Stimulated activated CD8-positive, alpha-beta memory T cell treated with anti-CD3 and anti-CD28 coated beads, Interleukin-15, amount 100 ng/mL, for 24 hours (primary cell): ENCODE data around the gene KDM4C.

ENCODE experiments used
- DNase-seq: peaks from one replicate; pipeline ENCODE4 v3.0.0-alpha.2; 2020; ENCODE audit warnings: low read depth

Gene KDM4C

DNA sequence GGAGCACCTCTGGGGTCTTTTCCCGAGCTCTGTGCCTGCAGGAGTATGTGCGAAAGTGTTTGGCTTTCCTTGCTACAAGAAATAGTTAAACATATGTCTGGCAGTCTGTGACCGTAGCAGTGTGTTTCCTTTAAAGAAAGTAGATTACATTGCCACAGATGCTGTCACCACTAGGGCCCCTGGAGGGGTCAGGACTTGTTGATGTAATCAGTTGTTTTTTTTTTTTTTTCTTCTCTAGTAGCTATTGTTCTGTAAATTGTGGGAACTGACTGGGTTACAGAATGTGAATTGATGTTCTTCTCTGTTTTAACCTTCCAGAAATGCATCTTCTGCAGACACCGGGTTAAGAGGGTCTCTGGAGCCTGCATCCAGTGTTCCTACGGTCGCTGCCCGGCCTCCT is 345.6 kb downstream of the KDM4C start:
- no peak for DNase-seq

DNA sequence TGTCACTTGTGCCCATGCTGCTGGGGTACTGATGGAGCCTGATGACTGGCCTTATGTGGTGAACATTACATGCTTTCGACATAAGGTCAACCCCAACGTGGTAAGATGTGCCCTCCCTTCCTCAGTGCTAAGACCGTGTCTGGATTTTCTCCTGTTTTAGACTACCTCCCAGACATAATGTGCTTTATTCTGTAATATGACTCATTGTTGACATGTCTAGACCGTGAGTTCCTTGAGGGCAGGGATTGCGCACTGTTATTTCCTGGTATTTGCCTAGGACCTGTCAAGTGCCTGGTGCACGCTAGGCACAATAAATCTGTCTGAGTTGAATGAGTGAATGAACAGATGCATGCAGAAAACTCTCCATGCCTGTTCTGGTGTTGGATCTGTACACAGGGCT is 346.0 kb downstream of the KDM4C start:
- DNase-seq, result no peak

DNA sequence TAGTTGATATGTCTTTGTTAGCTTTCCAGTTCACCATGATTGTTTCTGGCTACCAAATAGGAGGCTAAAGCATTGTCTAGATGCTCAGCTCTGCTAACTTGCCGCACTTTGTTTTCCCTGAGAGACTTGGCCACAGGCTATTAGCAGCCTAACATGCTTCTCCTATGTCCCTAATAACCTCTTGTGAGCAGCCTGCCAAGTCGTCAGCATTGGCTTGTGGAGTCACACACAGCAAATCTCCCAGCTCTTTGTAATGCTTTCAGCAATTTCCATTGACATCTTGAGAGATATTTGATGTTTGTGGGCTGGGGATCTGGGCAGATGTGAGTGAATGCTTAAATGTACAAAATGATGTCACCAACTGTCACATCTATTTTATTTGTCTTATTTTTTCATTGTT is 346.9 kb downstream of the KDM4C start:
- no peak for DNase-seq

DNA sequence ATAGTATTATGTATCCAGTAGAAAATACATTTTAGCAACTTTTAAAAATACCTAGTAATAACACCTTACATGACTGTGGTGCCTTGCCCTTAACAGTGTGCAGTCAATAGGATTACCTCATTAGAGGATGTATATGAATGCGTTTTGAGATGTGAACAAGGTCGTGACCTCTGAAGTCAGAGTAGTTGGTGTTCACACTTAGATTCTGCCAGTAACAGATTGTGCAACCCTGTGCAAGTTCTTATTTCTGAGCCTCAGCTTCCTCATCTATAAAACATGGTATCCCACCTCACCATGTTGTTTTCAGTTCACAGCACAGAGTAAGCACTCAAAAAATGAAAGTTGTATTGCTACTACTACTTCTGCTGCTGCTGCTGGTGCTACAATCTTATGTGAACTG is 347.3 kb downstream of the KDM4C start:
- DNase-seq, result no peak

DNA sequence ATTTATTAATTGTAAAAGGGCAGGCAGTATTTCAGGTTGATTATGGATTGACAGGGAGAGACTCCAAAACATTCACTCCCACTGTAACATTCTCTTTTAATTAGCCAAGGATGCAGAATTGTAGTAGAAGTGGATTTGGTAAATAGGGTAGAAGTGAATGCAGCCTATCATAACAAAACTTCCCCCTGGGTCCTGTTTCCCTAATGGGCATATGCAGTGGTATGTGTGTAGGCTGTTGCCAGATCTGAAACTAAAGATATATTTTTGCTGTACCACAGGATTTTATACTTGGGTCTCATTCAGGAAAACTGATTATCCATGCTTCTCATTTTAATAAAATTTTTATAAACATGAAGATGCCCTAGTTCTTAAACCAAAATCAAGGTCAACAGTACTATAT is 351.2 kb downstream of the KDM4C start:
- DNase-seq, result no peak

DNA sequence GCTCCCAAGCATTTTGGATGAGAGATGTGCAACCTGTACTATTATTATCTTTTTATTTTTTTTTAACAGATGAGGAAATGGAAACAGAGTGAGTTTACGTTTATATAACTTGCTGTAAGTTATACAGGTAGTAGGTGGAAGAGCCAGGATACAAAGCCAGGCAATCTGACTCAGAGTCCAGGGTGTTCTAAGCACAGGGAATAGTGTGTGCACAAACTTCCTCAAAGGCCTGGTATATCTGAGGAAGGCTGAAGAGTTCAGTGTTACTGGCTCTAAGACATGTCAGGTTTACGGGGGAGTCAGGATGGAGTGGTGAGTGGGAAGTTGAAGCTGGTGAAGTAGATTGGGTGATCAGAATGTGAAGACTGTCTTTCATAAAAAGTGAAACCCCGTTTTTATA is 353.6 kb downstream of the KDM4C start:
- DNase-seq, result no peak

DNA sequence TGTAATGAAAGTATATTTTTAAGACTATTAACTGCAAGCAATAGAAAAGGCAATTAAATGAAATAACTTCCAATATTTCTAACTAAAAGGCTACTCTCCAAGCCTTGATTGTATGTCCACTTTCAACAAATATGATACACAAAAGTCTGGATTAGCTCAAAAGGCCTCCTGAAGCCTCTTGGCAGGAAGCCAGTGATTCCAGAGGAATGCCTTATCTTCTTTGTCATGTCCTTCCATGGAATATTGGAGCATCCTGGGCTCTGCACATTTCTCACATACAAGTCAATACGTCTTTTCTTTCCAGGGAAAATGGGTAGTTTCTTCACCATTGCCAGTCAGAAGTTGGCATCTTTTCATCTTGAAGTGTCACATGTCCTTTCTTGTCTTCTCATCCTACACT is 357.8 kb downstream of the KDM4C start:
- no peak for DNase-seq

DNA sequence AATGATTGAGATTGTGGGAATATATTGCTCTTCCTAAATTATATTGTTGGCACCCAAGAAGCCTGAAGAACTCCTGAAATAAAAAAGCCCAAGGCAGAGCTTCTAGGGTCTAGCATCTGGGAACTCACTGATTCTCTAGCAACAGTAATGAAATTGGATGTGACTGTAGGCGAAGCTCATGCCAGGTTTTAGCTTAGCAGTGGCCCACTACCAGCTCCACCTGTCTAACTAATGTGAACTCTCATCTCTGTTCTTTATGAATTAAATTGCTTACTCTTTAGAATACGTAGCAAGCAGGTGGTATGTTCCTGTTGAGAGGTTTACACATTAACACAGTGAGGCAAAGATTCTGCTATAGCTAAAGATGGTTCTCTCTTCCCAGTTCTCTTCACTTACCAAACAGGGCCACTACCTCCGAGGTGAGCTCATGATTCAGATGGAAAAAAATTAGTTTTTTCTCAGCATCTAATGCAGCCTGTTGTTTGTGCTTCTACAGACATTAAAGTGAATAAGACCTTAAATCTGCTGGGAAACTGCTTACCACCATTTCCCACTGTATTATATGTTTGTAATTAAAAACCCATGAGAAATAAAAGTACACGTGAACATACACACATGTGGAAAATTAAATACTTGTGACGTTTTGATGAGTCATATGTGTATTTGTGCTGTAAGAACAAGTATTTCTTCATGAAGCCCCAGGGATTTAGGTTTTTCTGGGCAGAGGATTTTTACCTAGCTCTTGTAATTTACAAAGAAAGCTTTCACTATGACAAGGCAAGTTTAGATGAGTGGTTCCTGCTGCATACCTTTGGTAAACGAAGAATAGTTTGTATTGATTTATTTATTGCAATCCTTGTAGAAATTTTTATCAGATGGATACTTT is 360.1 kb downstream of the KDM4C start:
- DNase-seq, result no peak

DNA sequence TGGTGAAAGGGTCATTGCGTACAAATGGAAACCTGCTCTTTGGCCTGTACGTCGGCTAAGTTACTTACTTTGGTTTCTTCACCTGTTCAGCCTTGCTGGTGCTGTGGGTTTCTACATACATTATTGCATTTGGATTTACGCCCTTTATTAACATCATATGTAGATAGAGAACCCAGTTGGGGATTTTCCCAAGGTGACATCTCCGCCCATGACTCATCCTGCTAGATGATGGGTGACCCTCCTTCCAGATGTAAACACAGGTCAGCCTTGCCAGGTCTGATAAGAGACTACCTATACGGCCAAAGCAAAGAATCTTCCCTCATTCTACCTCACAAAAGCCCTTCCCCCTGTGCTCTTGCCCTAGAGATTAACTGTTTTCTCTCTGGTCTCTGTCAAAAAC is 360.9 kb downstream of the KDM4C start:
- no peak for DNase-seq

DNA sequence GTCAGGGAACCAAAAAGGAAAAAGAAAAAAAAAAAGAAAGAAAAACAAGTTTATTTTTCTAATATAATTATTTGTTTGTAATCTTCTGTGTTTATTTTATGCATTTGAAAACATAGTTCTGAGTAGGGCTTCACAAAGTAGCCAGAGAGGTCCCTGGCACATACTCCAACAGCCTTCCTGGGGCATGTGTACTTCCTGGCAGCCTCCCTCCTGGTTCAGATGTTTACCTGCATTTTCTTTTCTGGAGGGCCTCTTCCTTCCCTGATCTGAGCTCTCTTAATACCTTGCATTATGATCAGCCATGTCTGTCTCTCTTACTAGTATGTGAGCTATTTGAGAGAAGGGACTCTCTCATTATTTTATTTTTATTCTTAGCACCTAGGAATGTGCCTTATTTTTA is 361.8 kb downstream of the KDM4C start:
- no peak for DNase-seq

DNA sequence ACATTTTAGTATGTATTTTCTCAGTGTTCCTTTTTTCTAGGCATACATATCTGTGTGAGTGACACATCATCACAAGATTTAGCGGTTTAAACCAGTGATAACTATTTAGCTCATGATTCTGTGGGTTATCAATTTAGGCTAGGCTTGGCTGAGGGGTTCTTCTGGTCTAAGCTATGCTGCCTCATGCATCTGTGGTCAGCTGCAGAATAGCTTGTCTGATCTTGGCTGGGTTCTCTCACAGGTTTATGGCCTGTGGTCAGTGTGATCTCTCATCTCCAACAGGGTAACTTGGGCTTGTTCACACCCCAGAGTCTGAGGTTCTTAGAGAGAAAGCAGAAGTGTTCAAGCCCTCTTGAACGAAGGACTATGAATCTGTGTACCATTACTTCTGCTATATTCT is 363.3 kb downstream of the KDM4C start:
- no peak for DNase-seq

DNA sequence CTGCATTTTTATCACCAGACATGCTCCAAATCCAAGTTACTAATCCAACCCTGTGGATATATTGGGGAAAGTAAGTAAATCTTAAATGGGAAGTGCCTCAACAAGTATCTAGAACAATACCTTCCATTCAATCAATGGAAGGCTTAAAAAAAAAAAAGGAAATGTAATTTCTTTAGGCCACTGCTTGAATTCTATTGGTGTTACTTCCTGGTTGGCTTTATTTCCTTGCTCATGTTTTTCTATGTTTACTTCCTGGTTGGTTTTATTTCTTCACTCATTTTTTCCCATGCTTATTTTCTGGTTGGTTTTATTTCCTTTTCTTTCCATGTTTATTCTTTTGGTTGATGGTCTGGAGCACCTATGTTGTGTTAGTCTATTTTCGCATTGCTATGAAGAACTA is 363.9 kb downstream of the KDM4C start:
- no peak for DNase-seq

DNA sequence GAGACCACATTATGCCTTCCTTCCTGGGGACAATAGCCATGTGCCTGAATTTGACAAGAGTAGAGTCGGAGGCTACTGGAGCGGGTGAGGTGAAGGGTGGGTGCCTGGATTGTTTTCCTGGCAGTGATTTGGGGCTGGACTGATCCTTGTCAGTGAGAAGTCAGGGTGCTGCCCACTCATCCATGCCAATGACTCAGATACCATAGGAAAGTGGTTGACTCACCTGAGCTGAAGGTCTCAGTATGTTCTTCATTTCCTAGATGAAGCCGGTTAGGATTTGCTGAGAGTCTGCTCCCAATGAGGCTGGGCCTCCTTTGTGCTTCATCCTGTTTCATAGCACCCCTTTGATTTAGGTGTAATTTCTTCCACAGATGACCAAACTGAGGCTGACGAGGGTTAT is 366.0 kb downstream of the KDM4C start:
- no peak for DNase-seq

DNA sequence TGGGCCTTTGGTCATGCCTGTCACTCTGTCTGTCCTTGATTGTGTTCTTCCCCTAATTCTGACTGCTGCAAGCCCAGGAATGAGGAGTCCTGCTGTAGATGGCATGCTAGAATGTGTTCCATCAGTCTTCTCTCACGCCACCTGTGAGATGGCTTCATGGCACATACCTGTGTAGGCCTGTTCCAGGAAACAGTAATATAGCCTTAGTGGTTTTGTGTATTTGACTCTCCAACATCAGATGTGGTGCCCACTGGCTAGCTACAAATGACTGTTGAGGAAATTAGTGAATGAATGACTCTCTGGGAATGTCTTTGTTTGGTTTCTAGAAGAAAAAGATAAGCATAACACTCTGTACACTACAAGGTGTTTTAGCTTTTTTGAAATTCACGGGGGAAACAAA is 367.5 kb downstream of the KDM4C start:
- no peak for DNase-seq

DNA sequence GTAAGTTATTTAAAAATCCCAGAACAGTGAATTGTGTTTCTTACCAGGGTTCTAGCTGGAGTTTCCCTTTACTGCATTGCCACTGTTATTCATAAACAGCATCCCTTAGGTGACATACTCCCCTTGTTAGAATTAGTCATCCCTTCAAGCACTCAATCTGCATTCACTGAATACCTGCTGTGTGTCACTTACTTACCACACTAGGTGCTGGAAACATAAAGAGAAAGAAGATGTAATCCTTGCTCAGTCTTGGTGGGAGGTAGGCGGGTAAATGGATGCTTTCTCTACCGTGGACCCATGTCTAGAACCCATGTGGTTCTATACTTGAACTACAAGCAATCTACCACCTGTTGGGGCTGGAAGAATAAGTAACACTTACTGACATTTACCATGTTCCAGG is 371.6 kb downstream of the KDM4C start:
- DNase-seq, result no peak

DNA sequence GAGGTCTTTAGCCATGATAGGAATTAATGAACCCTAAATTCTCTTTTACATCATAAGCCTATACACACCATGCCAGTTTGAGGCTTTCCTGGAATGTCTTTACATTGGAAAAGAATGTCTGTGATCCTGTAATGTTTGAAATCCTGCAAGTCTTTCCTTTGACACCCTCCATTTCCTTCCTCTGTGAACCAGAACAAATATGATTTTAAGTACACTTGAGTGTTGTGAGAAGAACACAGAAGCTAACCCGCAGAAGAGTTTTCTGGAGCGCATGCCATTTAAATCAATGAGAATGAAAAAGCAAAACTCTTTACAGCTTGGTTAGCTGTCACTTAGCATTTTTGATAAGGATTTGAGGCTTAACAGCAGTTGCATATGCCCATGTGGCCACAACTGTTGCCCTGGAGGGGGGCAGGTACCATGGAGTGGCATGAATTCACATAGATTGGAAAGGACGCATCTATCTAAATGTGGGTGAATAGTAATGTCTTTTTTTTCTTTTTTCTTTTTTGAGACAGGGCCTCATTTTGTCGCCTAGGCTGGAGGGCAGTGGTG is 372.6 kb downstream of the KDM4C start:
- DNase-seq, result no peak

DNA sequence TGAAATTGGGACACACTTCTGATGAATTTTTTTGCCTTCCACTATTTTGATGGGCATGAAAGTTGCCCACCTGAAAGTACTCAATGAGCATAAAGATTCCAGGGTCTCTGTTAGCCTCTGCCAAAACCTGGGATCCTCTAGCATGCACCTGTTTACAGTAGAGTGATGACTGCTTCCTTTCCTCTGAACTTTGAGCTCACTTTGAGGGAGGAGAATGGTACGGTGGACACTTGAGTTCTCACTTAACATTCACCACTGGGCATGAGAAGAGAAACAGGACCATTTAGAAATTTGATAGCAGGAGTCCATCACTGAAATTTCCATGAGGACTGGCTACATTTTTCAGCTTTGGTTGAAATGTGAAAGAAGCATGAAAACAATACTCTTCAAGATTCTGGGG is 374.8 kb downstream of the KDM4C start:
- no peak for DNase-seq

DNA sequence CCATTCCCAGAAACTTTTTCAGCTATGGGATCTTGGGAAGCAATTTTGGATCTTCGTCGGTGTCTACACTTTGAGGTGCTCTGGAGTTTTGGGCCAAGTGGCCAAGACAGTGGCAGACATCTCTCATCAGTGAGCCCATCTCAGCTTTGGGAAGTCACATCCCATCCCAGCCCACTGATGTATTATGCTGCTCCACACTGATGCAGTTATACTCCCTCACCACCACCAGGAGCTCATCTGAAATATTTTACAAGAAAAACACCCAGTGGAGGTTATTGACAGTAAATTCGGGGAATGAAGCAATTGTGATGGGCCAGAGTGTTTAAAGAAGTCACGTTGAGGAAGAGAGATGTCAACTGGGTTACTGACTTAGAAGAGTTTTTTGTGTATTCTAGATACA is 378.0 kb downstream of the KDM4C start:
- DNase-seq, result no peak

DNA sequence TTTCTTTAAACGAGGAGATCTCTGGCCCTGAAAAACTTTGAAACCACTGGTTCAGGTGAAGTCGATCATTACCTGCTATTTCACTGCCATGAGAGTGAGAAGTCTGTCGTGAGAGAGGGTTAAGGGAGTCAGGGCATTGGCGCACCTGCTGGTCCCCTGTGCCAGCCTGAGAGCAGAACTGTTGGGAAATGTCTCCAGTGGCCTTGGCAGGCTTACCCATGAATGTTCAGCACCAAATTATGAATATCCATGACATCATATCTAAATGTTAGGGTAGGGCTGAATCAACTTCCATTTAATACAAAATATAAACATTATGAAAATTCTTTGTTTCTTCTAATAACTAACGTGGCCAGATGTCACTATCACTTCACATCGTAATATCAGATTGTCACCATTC is 379.3 kb downstream of the KDM4C start:
- DNase-seq, result no peak

DNA sequence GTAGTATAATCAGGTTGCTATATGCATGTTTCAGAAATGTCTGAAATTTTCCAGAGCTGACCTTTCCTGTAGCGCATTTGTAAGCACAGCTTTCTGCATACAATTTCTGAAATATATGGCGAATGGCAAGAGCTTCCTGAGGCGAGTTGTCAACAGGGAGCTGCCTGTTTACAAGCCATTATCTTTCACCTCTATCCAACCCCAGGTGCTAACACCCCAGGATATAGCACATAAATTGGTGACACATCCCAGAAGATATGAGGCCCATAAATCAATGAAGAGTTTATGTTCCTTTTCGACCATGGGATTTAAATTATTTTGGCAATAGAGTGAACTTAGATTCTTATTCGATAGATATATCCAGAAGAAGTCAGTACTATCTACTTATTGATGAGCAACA is 379.8 kb downstream of the KDM4C start:
- DNase-seq, result no peak

DNA sequence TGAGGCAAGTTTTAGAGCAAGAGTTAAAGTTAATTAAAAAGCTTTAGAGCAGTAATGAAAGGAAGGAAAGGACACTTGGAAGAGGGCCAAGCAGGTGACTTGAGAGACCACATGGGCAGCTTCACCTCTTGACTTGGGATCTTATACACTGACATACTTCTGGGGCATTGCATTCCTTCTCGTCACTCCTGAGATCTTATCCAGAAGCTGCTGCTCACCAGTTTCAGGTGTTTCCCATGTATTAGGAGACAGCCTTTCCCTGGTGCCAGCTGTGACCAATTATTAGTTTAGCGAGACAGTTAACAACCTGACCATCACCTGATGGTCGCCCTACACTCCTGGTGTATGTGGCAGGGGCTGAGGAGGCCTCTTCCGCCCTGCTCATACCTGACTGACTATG is 382.1 kb downstream of the KDM4C start:
- no peak for DNase-seq

DNA sequence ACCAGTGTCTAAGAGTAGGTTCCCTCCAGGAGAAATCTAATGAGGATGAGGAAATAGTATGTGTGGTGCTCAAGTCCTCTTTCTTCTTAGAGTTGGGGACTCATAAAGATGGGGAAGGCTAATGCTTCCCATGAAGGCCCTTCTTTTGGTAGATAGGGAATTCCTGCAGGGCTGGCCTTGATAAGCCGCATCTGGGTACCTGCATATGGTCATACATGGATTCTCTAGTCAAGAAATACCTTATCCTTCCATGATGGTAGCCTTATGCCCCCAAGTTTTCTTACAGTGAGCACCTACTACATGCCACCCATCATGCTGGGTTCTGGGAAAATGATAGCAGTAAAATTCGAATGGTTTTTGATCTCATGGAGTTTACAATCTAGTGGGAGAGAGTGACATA is 382.6 kb downstream of the KDM4C start:
- DNase-seq, result no peak

DNA sequence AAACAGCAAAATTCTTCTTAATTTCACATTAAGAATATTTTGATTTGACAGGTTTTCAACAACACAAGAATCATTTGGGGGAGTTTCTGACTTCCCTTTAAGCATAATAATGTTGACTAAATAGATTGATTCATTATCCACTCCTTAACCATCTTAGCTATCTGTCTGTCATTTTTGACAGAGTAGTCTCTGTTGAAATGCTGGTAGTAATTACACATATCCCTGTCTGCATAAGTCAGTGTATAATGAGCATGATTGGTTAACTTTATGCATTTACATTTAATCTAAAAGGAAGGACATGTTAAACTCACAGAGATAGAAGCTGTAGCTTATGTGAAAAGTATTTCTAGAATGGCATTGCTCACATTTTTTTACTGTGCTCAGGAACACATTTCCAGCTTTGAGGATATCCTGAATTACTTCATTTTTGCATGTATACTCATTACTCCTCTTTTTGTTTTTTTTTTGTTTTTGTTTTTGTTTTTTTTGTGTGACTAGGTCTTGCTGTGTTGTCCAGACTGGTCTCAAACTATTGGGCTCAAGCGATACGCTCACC is 385.9 kb downstream of the KDM4C start:
- no peak for DNase-seq
